Spinal cord (tissue), 10 donors: Measurements from ENCODE around the gene APOO. TPM values are rescaled to one million over a fixed set of nuclear protein-coding genes. Genes with fewer than 3 reads are reported as not detected.

Experiments used
- DNase-seq, 6 donors: peaks; one replicate each; pipeline versions ENCODE4 v3.0.0 to v3.0.0-alpha.2; 2013 to 2015; ENCODE audit warnings: low spot score in 6 of 6, low read depth in 4 of 6
- H3K27ac ChIP-seq: one replicate; pipeline ENCODE4 v1.5.1; 2013; ENCODE audit warnings: low read depth, low read length, control low read depth
- H3K27me3 ChIP-seq: one replicate; pipeline ENCODE4 v1.6.1; 2013; ENCODE audit warnings: low read length; ENCODE audit not compliant: control insufficient read depth, insufficient read depth
- H3K36me3 ChIP-seq: one replicate; pipeline ENCODE4 v1.6.1; 2013; ENCODE audit warnings: low read length; ENCODE audit not compliant: control insufficient read depth, insufficient read depth
- H3K4me1 ChIP-seq: one replicate; pipeline ENCODE4 v1.6.1; 2013; ENCODE audit warnings: low read length; ENCODE audit not compliant: control insufficient read depth, insufficient read depth
- H3K4me3 ChIP-seq: one replicate; pipeline ENCODE4 v1.5.1; 2013; ENCODE audit warnings: low read depth, low read length, control low read depth
- H3K9me3 ChIP-seq: one replicate; pipeline ENCODE4 v1.6.1; 2013; ENCODE audit warnings: low read length; ENCODE audit not compliant: control insufficient read depth, insufficient read depth
- WGBS: methylation state at CpG from one replicate; pipeline ENCODE4 v1.1.5; 2013; ENCODE audit warnings: missing lambda C conversion rate; ENCODE audit not compliant: insufficient coverage; 5-methylcytosine and 5-hydroxymethylcytosine counted together
- polyA plus RNA-seq, 2 donors: library from polyadenylated mRNA; unstranded; fragments of 120-200 nt; gene quantifications; one replicate each; pipeline ENCODE4 v1.2.1, GENCODE V29; 2013; ENCODE audit not compliant: insufficient read length in 2 of 2
- total RNA-seq, 2 donors: library from RNA; depleted of rRNA in 1 of 2; stranded (reverse); fragments of 120-200 nt in 1 of 2; fragments of >200 nt in 1 of 2; gene quantifications; one replicate each; pipeline versions ENCODE4 v1.2.3 to v1.2.4, GENCODE V29; 2013 to 2014
- donor health status: healthy.

Gene APOO
- total and polyA plus RNA-seq, 4 donors = 34.5 to 79.7 (median 61.6) TPM

- H3K9me3 ChIP-seq = peaks cover 2% of the 10 kb centered on the region
- H3K4me1 ChIP-seq = no peaks in the 10 kb centered on the region
- WGBS = no CpG with 5 or more reads among the region's 2 CpGs
- no peak for DNase-seq
- H3K36me3 ChIP-seq = no peaks in the 10 kb centered on the region
- no peaks in the 10 kb centered on the region for H3K27me3 ChIP-seq
- H3K27ac ChIP-seq = no peak overlapping the region
- no peak overlapping the region for H3K4me3 ChIP-seq
These were observed 120.0 kb downstream of the APOO start for GRCh38 chrX:23787745-23788118.

GRCh38 chrX:23786268-23786815, 121.4 kb downstream of the APOO start:
- Histone ChIP-seq H3K27ac (peak overlapping the region; percentile 1), H3K4me1 (no peaks in the 10 kb centered on the region), H3K36me3 (no peaks in the 10 kb centered on the region), H3K27me3 (no peaks in the 10 kb centered on the region), H3K9me3 (peaks cover 2% of the 10 kb centered on the region), H3K4me3 (no peak overlapping the region)
- no peak for DNase-seq
- WGBS = 80% methylated on average over 4 of the region's 11 CpGs

GRCh38 chrX:23785580-23785979, 122.2 kb downstream of the APOO start:
- no peak for DNase-seq
- H3K27me3 ChIP-seq = no peaks in the 10 kb centered on the region
- no CpG with 5 or more reads among the region's 2 CpGs for WGBS
- H3K27ac ChIP-seq = peak overlapping the region; percentile 1
- H3K4me3 ChIP-seq = peak overlapping the region; percentile 70
- H3K4me1 ChIP-seq = no peaks in the 10 kb centered on the region
- peaks cover 2% of the 10 kb centered on the region for H3K9me3 ChIP-seq
- H3K36me3 ChIP-seq = no peaks in the 10 kb centered on the region

- no peak for DNase-seq
- Histone ChIP-seq H3K4me1 (no peaks in the 10 kb centered on the region), H3K27me3 (no peaks in the 10 kb centered on the region), H3K4me3 (peak overlapping the region; percentile 70), H3K9me3 (peaks cover 2% of the 10 kb centered on the region), H3K27ac (peak overlapping the region; percentile 57), H3K36me3 (no peaks in the 10 kb centered on the region)
- 69% methylated on average over 6 of the region's 8 CpGs for WGBS
These were observed 123.0 kb downstream of the APOO start for GRCh38 chrX:23784470-23785331.

- DNase-seq = no peak
- Histone ChIP-seq H3K9me3 (peaks cover 2% of the 10 kb centered on the region), H3K27me3 (no peaks in the 10 kb centered on the region), H3K36me3 (no peaks in the 10 kb centered on the region), H3K27ac (peak overlapping the region; percentile 57), H3K4me3 (peak overlapping the region; percentile 70), H3K4me1 (no peaks in the 10 kb centered on the region)
- WGBS = 36% methylated on average over 9 of the region's 21 CpGs
These were observed 123.9 kb downstream of the APOO start for GRCh38 chrX:23783589-23784469.

Other genes starting within 250 kb of the APOO start
- 100 to 1,000 TPM in 1 of 2 donors, 10 to 100 TPM in 1; 97.0 to 166 TPM for gene PRDX4, start 240.4 kb downstream of the APOO start, total RNA-seq
- 10 to 100 TPM; 62.2 to 67.7 TPM for gene PRDX4, start 240.4 kb downstream of the APOO start, polyA plus RNA-seq
- 10 to 100 TPM; 42.6 to 42.7 TPM for gene ACOT9, start 164.7 kb downstream of the APOO start, total RNA-seq
- 10 to 100 TPM; 27.3 to 41.8 TPM for gene ACOT9, start 164.7 kb downstream of the APOO start, polyA plus RNA-seq
- gene SAT1, start 124.8 kb downstream of the APOO start, total RNA-seq = 100 to 1,000 TPM; 201 to 405 TPM
- 100 to 1,000 TPM; 413 to 434 TPM for gene SAT1, start 124.8 kb downstream of the APOO start, polyA plus RNA-seq
- under 1 TPM; 0.11 to 0.30 TPM for gene CXorf58, start 68 bp upstream of the APOO start, total RNA-seq
- under 1 TPM; 0.25 to 0.38 TPM for gene CXorf58, start 68 bp upstream of the APOO start, polyA plus RNA-seq
- gene KLHL15, start 119.2 kb upstream of the APOO start, total RNA-seq = 10 to 100 TPM; 16.3 to 28.0 TPM
- gene KLHL15, start 119.2 kb upstream of the APOO start, polyA plus RNA-seq = 1 to 10 TPM; 7.4 to 9.8 TPM
- 100 to 1,000 TPM; 122 to 158 TPM for gene EIF2S3, start 147.0 kb upstream of the APOO start, total RNA-seq
- gene EIF2S3, start 147.0 kb upstream of the APOO start, polyA plus RNA-seq = 100 to 1,000 TPM in 1 of 2 donors, 10 to 100 TPM in 1; 86.1 to 100 TPM
- 10 to 100 TPM; 61.9 to 72.6 TPM for gene ZFX, start 241.8 kb upstream of the APOO start, total RNA-seq
- gene ZFX, start 241.8 kb upstream of the APOO start, polyA plus RNA-seq = 10 to 100 TPM; 15.1 to 18.0 TPM